CD4-positive, alpha-beta T cell (primary cell): Measurements from ENCODE around the gene LRIG1. TPM values are rescaled to one million over a fixed set of nuclear protein-coding genes. Genes with fewer than 3 reads are reported as not detected.

ENCODE experiments used
- ATAC-seq: fragments of 200-7000 bp; cut with Tn5 transposase; one replicate; pipeline ENCODE4 v1.10.0; 2022; ENCODE audit warnings: mild to moderate bottlenecking; ENCODE audit not compliant: poor library complexity
- CTCF ChIA-PET: fragments of 350-600 bp; sonication (Branson Sonifier 250); formaldehyde crosslinking; loops from one replicate; lab custom pipeline; 2021; ENCODE audit warnings: antibody characterized with exemption, inconsistent platforms; lab: Charles Lee
- POLR2A ChIA-PET: fragments of 350-600 bp; sonication (Branson Sonifier 250); formaldehyde crosslinking; loops from one replicate; lab custom pipeline; 2021; ENCODE audit warnings: antibody characterized with exemption, inconsistent platforms; lab: Charles Lee
- DNase-seq, 14 experiments: peaks; one replicate each; pipeline ENCODE4 v3.0.0-alpha.2; 2013 to 2020; ENCODE audit warnings: mixed read lengths in 2 of 14
- H3K27ac ChIP-seq, 2 donors: one replicate each; pipeline versions ENCODE4 v1.5.1 to v1.7.0; 2013; ENCODE audit warnings: low read length in 2 of 2, low read depth in 1 of 2, mild to moderate bottlenecking in 1 of 2
- H3K27me3 ChIP-seq, 2 experiments: 1 replicate in 1 of 2; 2 replicates in 1 of 2; pipeline versions ENCODE4 v1.6.1 to v1.7.0; 2013; ENCODE audit warnings: low read length in 2 of 2, control low read depth in 1 of 2, mild to moderate bottlenecking in 1 of 2, moderate library complexity in 1 of 2; ENCODE audit not compliant: insufficient read depth in 2 of 2, control insufficient read depth in 1 of 2
- H3K36me3 ChIP-seq: one replicate; pipeline ENCODE4 v1.6.1; 2013; ENCODE audit warnings: low read length, control low read depth; ENCODE audit not compliant: insufficient read depth
- H3K4me1 ChIP-seq: one replicate; pipeline ENCODE4 v1.6.1; 2013; ENCODE audit warnings: low read length, control low read depth; ENCODE audit not compliant: insufficient read depth
- H3K4me3 ChIP-seq: one replicate; pipeline ENCODE4 v1.5.1; 2013; ENCODE audit warnings: mild to moderate bottlenecking, low read length, moderate library complexity
- H3K9me3 ChIP-seq, 2 experiments: 1 replicate in 1 of 2; 2 replicates in 1 of 2; pipeline versions ENCODE4 v1.6.1 to v1.7.0; 2013; ENCODE audit warnings: low read length in 2 of 2, mild to moderate bottlenecking in 2 of 2, control low read depth in 1 of 2, moderate library complexity in 1 of 2; ENCODE audit not compliant: control insufficient read depth in 1 of 2, insufficient read depth in 1 of 2
- H3K27ac Mint-ChIP-seq: one replicate; pipeline ENCODE4 v1.8.0; 2020; ENCODE audit warnings: mixed read lengths
- H3K27me3 Mint-ChIP-seq: one replicate; pipeline ENCODE4 v1.8.0; 2021; ENCODE audit warnings: mixed read lengths
- H3K36me3 Mint-ChIP-seq: one replicate; pipeline ENCODE4 v1.8.0; 2021; ENCODE audit warnings: low read depth, mixed read lengths
- H3K4me1 Mint-ChIP-seq: one replicate; pipeline ENCODE4 v1.8.0; 2021; ENCODE audit warnings: low read depth, mixed read lengths
- H3K4me3 Mint-ChIP-seq: one replicate; pipeline ENCODE4 v1.8.0; 2020; ENCODE audit warnings: mild to moderate bottlenecking, mixed read lengths
- H3K9me3 Mint-ChIP-seq: one replicate; pipeline ENCODE4 v1.8.0; 2020; ENCODE audit warnings: mixed read lengths
- CTCF ChIP-seq: fragments of 200-600 bp; IDR thresholded peaks from one replicate; pipeline ENCODE4 v1.8.0; 2022; ENCODE audit warnings: antibody characterized with exemption, mild to moderate bottlenecking
- intact Hi-C, 2 experiments: fragments of 100-400 bp; cut with DNase I in 1 of 2; cut with micrococcal nuclease in 1 of 2; formaldehyde crosslinking; loops; one replicate each; pipeline versions ENCODE4 v1.15.1 to v1.9.0; 2023 to 2025; cut with DNase I, micrococcal nuclease
- total RNA-seq, 174 experiments: library from RNA in 2 of 174; stranded (reverse) in 2 of 174; gene quantifications; one replicate each; pipeline ENCODE4 v1.2.3 and lab custom pipeline; 2021 to 2026

The LRIG1 gene
- total RNA-seq, 2 experiments from 2014 or later: 30.1 to 33.1 TPM

- H3K4me3 ChIP-seq: no peak overlapping the region
- peaks cover 31% of the 10 kb centered on the region for H3K4me1 ChIP-seq
- ATAC-seq (no peak), DNase-seq (peak in 1 of 14 experiments; percentile 27)
- H3K27ac ChIP-seq: no peak overlapping the region
- H3K4me3 Mint-ChIP-seq: no peak overlapping the region
- H3K4me1 Mint-ChIP-seq: peaks cover 34% of the 10 kb centered on the region
- no peaks in the 10 kb centered on the region for H3K9me3 Mint-ChIP-seq
- no peaks in the 10 kb centered on the region for H3K27me3 ChIP-seq
- intact Hi-C loops: no loop called here
- H3K9me3 ChIP-seq: no peaks in the 10 kb centered on the region
- CTCF ChIA-PET: no interaction called here
- peaks cover 53% of the 10 kb centered on the region for H3K36me3 ChIP-seq
- POLR2A ChIA-PET: interaction anchor here (0.7 kb wide), 1 partner anchor 19 kb away, joined by 4 read pairs; no protein-coding TSS in a partner anchor
- H3K27ac Mint-ChIP-seq: peak overlapping the region; percentile 34
- H3K27me3 Mint-ChIP-seq: no peaks in the 10 kb centered on the region
- H3K36me3 Mint-ChIP-seq: peaks cover 74% of the 10 kb centered on the region
- no peak for TF ChIP-seq CTCF
Measured at GRCh38 chr3:66396888-66397287, 103.9 kb downstream of the LRIG1 start.

- no peaks in the 10 kb centered on the region for H3K27me3 Mint-ChIP-seq
- CTCF ChIA-PET: no interaction called here
- Histone ChIP-seq H3K4me1 (peaks cover 31% of the 10 kb centered on the region), H3K27me3 (no peaks in the 10 kb centered on the region), H3K9me3 (no peaks in the 10 kb centered on the region), H3K27ac (no peak overlapping the region), H3K36me3 (peaks cover 52% of the 10 kb centered on the region), H3K4me3 (no peak overlapping the region)
- no peak overlapping the region for H3K4me3 Mint-ChIP-seq
- no peak for TF ChIP-seq CTCF
- peak in 1 of 14 experiments; percentile 25 for DNase-seq
- H3K27ac Mint-ChIP-seq: no peak overlapping the region
- intact Hi-C loops: no loop called here
- H3K9me3 Mint-ChIP-seq: no peaks in the 10 kb centered on the region
- POLR2A ChIA-PET: interaction anchor here (0.7 kb wide), 1 partner anchor 19 kb away, joined by 4 read pairs; no protein-coding TSS in a partner anchor
- H3K36me3 Mint-ChIP-seq: peaks cover 75% of the 10 kb centered on the region
- H3K4me1 Mint-ChIP-seq: peaks cover 40% of the 10 kb centered on the region
- no peak for ATAC-seq
Measured at GRCh38 chr3:66396161-66396760, 104.6 kb downstream of the LRIG1 start.

GRCh38 chr3:66395635-66396034 lies 105.2 kb downstream of the LRIG1 start:
- intact Hi-C loops: no loop called here
- CTCF ChIA-PET: interaction anchor here (2.9 kb wide), 1 partner anchor 17 kb away, joined by 11 read pairs; no protein-coding TSS in a partner anchor
- Mint-ChIP-seq H3K27ac (no peak overlapping the region), H3K4me3 (no peak overlapping the region), H3K36me3 (peaks cover 78% of the 10 kb centered on the region), H3K27me3 (no peaks in the 10 kb centered on the region), H3K4me1 (peaks cover 46% of the 10 kb centered on the region), H3K9me3 (no peaks in the 10 kb centered on the region)
- Histone ChIP-seq H3K36me3 (peaks cover 49% of the 10 kb centered on the region), H3K27ac (no peak overlapping the region), H3K4me3 (no peak overlapping the region), H3K9me3 (no peaks in the 10 kb centered on the region), H3K4me1 (peaks cover 31% of the 10 kb centered on the region), H3K27me3 (no peaks in the 10 kb centered on the region)
- no peak for TF ChIP-seq CTCF
- POLR2A ChIA-PET: no interaction called here
- no peak for ATAC-seq
- DNase-seq: peak in 1 of 14 experiments; percentile 20
